ENCODE measurements around the gene BORCS8. TPM values are rescaled to one million over a fixed set of nuclear protein-coding genes. Genes with fewer than 3 reads are reported as not detected.

The BORCS8 gene
- total RNA-seq, 1 donor from 2014 or later, result 26.4 TPM

DNA sequence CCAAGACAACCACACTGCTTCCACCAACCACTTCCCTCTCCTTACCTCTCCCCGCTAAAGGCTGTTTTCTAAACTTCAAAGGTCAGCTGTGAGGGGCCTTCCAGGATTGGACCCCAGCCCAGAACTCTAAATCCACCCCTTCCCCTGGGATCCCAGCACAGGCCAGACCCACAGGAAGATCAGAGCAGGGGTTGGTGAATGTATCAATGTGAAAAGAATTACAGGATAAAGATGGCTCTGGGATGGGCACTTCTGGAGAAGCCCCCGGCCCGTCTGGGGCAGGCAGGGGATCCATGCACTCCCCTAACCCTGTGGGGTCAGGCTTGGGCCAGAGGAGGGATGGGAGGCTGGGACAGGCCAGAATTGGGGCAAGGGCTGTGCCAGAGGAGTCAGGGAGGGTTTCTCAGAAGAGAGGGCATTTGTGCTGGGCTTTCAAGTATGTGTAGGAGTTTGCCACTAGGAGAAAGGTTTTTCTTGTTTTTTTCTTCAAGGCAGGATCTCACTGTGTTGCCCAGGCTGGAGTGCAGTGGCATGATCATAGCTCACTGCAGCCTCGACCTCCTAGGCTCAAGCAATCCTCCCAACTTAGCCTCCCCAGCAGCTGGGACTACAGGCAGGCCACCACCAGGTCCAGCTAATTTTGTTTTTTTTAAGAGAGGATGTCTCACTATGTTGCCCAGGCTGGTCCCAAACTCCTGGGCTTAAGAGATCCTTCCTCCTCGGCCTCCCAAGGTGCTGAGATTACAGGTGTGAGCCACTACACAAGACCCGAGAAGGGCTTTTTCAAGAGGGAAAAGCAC lies 20.9 kb downstream of the BORCS8 start:
- TF ChIP-seq, protein P1, sequence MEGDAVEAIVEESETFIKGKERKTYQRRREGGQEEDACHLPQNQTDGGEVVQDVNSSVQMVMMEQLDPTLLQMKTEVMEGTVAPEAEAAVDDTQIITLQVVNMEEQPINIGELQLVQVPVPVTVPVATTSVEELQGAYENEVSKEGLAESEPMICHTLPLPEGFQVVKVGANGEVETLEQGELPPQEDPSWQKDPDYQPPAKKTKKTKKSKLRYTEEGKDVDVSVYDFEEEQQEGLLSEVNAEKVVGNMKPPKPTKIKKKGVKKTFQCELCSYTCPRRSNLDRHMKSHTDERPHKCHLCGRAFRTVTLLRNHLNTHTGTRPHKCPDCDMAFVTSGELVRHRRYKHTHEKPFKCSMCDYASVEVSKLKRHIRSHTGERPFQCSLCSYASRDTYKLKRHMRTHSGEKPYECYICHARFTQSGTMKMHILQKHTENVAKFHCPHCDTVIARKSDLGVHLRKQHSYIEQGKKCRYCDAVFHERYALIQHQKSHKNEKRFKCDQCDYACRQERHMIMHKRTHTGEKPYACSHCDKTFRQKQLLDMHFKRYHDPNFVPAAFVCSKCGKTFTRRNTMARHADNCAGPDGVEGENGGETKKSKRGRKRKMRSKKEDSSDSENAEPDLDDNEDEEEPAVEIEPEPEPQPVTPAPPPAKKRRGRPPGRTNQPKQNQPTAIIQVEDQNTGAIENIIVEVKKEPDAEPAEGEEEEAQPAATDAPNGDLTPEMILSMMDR (IDR thresholded peaks at IDR 0.05; ENCODE audit: insufficient read depth, low read length, poor library complexity, severe bottlenecking), result no peak
- no peak for DNase-seq (ENCODE audit: low read depth)
- peaks cover 11% of the 10 kb centered on the region for H3K27me3 ChIP-seq (ENCODE audit: control insufficient read depth, insufficient read depth, low read length)
- no peak overlapping the region for H3K4me3 ChIP-seq (ENCODE audit: low read depth, low read length)
- no peaks in the 10 kb centered on the region for H3K36me3 ChIP-seq (ENCODE audit: control insufficient read depth, insufficient read depth, low read length)

DNA sequence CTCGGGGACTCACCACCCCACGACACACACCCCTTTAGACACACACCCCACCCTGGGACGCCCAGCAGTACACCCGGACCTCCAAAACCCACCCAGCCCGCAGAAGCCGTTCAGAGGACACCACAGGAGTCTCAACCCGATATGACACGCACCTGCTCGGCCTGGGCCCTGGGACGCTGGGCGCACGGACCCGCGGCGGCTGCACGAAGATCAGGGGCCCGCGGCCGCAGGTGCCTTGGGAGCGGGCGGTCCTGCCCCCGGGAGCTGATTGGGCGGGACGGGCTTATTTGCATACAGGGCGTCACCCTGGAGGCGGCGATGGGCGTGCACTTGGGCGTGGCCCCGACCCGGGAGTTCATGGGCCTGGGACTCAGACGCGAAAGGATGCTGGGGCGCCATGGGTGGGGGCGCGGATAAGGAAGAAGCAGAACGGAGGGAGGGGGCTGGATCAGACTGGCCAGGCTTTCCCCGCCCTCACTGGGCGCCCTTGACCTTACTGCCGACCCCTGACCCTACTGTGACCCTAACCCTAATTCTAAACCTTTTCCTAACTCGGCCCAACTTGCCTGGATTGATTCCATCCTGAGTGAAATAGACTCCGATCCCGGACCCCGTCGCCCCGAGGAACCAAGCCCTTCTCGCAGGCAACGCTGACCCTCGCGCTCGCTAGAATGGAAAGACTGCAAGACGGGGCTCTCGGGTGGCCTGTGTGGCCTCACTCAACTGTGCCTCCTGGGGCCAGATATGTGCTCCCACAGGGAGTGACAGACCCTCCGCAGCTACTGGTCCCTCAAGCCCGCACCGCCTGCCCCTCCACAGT lies 21.7 kb downstream of the BORCS8 start, which contains the start of gene MEF2B:
Gene MEF2B (minus strand): TSS at position 211 of the 820 bp plus-strand sequence. CDS start 19,528 bp downstream, outside the sequence.
- H3K36me3 ChIP-seq (ENCODE audit: control insufficient read depth, insufficient read depth, low read length), result no peaks in the 10 kb centered on the region
- DNase-seq (ENCODE audit: low read depth), result peak; percentile 37
- peaks cover 11% of the 10 kb centered on the region for H3K27me3 ChIP-seq (ENCODE audit: control insufficient read depth, insufficient read depth, low read length)
- TF ChIP-seq, protein P1 (IDR thresholded peaks at IDR 0.05; ENCODE audit: insufficient read depth, low read length, poor library complexity, severe bottlenecking), result no peak
- H3K4me3 ChIP-seq (ENCODE audit: low read depth, low read length), result no peak within 1 kb of the TSS

DNA sequence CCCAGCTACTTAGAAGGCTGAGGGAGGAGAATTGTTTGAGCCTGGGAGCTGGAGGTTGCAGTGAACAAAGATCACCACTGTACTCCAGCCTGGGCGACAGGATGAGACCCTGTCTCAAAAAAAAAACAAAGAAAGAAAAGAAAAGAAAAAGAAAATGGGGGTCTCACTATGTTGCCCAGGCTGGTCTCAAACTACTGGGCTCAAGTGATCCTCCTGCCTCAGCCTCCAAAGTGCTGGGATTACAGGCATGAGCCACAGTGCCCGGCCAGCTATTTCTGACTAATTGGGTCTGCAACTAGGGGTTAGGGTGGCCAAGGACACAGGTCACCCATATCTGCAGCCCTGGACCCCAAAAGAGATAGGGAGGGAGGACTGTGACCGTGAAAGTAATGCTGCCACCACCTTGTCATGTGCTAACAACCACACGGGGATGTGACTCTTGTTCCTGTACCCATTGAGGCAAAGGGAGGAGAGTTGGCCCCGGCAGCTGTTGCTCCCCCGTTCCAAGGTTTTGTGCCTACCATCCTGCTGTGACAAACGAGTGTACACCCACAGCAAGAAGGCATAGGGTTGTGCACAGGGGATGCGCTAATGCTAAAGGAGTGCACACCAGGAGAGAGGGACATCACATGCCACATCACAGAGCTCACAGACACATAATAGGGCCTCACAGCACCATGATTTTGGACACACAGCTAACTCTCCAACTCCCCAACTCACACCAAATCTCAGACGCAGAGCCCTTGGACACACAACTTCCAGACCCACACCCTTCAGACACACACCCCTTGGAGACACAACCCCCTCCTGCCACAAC lies 22.5 kb downstream of the BORCS8 start:
- Histone ChIP-seq H3K4me3 (ENCODE audit: low read depth, low read length) (no peak overlapping the region), H3K27me3 (ENCODE audit: control insufficient read depth, insufficient read depth, low read length) (peaks cover 11% of the 10 kb centered on the region), H3K36me3 (ENCODE audit: control insufficient read depth, insufficient read depth, low read length) (no peaks in the 10 kb centered on the region)
- TF ChIP-seq, protein P1 (IDR thresholded peaks at IDR 0.05; ENCODE audit: insufficient read depth, low read length, poor library complexity, severe bottlenecking), result no peak
- DNase-seq (ENCODE audit: low read depth), result no peak

DNA sequence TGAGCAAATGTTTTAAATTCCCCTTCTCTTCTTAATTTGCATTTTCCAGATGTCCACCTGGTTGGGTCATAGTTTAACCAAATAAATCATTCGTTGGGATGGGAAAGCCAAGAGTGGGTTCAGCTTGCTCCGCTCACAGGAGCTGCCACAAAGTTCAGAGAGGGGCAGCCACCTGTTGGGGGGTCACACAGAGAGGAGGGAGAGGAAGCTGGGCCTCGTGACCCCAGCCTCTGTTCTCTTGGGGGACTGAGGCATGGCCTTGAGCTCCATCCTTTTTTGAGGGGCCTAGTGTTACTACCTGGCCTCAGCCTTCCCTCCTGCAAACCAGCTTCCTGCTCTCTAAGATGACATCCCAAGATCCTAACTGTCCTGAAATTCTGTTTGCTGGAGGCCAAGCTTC lies 24.3 kb downstream of the BORCS8 start:
- no peak for DNase-seq (ENCODE audit: low read depth)
- H3K27me3 ChIP-seq (ENCODE audit: control insufficient read depth, insufficient read depth, low read length), result peaks cover 11% of the 10 kb centered on the region
- TF ChIP-seq, protein P1 (IDR thresholded peaks at IDR 0.05; ENCODE audit: insufficient read depth, low read length, poor library complexity, severe bottlenecking), result no peak
- no peaks in the 10 kb centered on the region for H3K36me3 ChIP-seq (ENCODE audit: control insufficient read depth, insufficient read depth, low read length)
- H3K4me3 ChIP-seq (ENCODE audit: low read depth, low read length), result no peak overlapping the region

DNA sequence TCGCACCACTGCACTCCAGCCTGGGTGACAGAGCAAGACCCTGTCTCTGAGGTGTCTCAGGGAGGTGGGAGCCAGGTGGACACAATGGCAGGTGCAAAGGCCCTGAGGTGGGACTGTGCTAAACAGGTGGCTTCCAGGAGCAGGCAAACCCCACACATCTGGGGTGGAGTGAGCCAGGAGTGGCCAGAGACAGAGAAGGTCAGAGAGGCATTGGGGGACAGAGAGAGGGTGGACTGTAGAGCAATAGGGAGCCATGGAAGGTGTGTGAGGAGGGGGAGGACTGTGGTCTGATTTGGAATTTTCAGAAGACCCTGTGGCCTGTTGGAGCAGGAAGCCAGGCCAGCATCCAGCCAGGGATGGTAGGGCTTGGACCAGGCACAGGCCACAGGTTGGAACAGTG lies 26.6 kb downstream of the BORCS8 start:
- H3K4me3 ChIP-seq (ENCODE audit: low read depth, low read length), result no peak overlapping the region
- no peak for DNase-seq (ENCODE audit: low read depth)
- TF ChIP-seq, protein P1 (IDR thresholded peaks at IDR 0.05; ENCODE audit: insufficient read depth, low read length, poor library complexity, severe bottlenecking), result no peak
- H3K36me3 ChIP-seq (ENCODE audit: control insufficient read depth, insufficient read depth, low read length), result no peaks in the 10 kb centered on the region
- peaks cover 8% of the 10 kb centered on the region for H3K27me3 ChIP-seq (ENCODE audit: control insufficient read depth, insufficient read depth, low read length)
